Thoracic aorta (tissue), 2 donors: ENCODE measurements around the gene LRP6. TPM values are rescaled to one million over a fixed set of nuclear protein-coding genes. Genes with fewer than 3 reads are reported as not detected.

Source experiments
- ATAC-seq: fragments of 150-250 bp; one replicate; pipeline ENCODE4 v1.8.0; 2017; ENCODE audit warnings: low read depth; ENCODE audit not compliant: insufficient number of reproducible peaks, low FRiP score
- DNase-seq: peaks from one replicate; pipeline ENCODE4 v3.0.0-alpha.2; 2020; ENCODE audit warnings: low spot score
- H3K27ac ChIP-seq, 2 donors: fragments of 200-600 bp; sonication (generic); 1 replicate in 1 of 2; 2 replicates in 1 of 2; pipeline ENCODE4 v1.5.1; 2016; ENCODE audit warnings: mild to moderate bottlenecking in 2 of 2, moderate library complexity in 2 of 2
- H3K27me3 ChIP-seq: fragments of 200-600 bp; sonication (generic); replicated peaks from 2 replicates; pipeline ENCODE4 v1.6.0; 2016; ENCODE audit warnings: mild to moderate bottlenecking; ENCODE audit not compliant: insufficient read depth
- H3K36me3 ChIP-seq: fragments of 200-600 bp; sonication (generic); one replicate; pipeline ENCODE4 v1.5.1; 2016
- H3K4me1 ChIP-seq, 2 donors: fragments of 200-600 bp; sonication (generic); 1 replicate in 1 of 2; 2 replicates in 1 of 2; pipeline versions ENCODE4 v1.5.1 to v1.6.0; 2016; ENCODE audit warnings: low read depth in 2 of 2, mild to moderate bottlenecking in 1 of 2; ENCODE audit not compliant: control insufficient read depth in 1 of 2
- H3K4me3 ChIP-seq: fragments of 200-600 bp; sonication (generic); 2 replicates; pipeline ENCODE4 v1.5.1; 2016; ENCODE audit warnings: mild to moderate bottlenecking
- H3K9me3 ChIP-seq: fragments of 200-600 bp; sonication (generic); 2 replicates; pipeline ENCODE4 v1.5.1; 2016
- CTCF ChIP-seq: fragments of 200-600 bp; sonication (generic); IDR thresholded peaks from one replicate; pipeline ENCODE4 v1.5.1; 2019; ENCODE audit warnings: antibody characterized with exemption
- total RNA-seq, 2 donors: library from RNA; depleted of rRNA; stranded (reverse); fragments of >200 nt; gene quantifications; one replicate each; pipeline versions ENCODE4 v1.1.0 to v1.2.3, GENCODE V29; 2016

The LRP6 gene
- total RNA-seq, 2 donors from 2014 or later, result 39.9 to 41.5 TPM

DNA sequence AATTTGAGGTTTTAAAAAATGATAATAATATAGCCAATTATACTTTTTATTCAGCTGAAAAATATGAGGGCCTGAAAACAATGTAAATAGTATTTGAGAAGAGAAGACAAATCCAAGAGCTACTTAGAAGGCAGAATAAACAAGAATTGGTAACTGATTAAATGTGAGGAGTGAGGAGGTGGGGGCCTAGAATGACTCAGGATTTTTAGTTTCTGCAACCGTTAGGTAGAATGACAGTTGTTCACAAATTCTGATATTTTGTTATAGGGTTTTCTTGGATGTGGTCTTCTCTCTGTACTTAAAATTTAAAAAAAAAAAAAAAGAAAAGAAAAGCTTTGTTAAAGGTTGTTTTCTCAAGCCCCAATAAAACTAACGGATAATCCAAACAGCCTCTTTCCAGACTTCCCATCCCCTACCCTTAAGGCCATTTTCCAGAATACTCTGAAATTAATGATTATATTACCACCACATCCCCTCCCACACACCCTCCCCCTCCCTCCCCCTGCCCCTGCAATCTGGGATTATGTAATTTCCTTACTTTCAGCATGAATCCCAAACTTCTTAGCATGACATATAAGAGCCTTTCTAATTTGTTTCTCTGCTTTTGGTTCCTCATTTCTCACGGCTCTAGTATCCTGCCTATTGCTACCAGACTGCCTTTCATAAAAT lies 50.4 kb downstream of the LRP6 start:
- H3K27me3 ChIP-seq, result no peaks in the 10 kb centered on the region
- H3K4me1 ChIP-seq, result peaks cover 12 to 15% of the 10 kb centered on the region in 2 donors
- no peaks in the 10 kb centered on the region for H3K9me3 ChIP-seq
- TF ChIP-seq CTCF, result no peak
- ATAC-seq (no peak), DNase-seq (no peak)
- H3K27ac ChIP-seq, result no peak overlapping the region
- no peaks in the 10 kb centered on the region for H3K36me3 ChIP-seq
- H3K4me3 ChIP-seq, result no peak overlapping the region

DNA sequence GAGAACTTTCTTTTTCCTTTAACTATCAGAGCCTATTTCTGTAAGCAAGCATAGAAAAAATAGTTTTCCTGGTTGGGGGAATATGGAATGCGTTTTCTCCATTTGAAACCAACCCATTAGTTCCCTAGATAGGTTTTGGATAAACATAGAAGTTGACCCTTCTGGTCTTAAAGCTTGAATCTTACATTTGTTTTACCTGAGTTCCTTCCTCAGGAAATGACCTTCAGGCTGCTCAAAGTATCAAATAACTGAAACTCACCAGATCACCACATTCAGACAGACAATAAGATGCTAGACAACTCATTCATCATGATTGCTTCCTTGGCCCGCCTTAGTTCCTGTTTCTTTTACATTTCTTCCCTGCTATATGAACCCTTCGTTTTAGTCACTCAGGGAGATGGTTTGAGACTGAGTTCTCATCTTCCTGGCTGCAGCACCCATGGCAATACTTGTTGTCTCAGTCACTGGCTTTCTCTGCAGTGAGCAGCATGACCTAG lies 52.2 kb downstream of the LRP6 start:
- Histone ChIP-seq H3K27ac (no peak overlapping the region), H3K36me3 (no peaks in the 10 kb centered on the region), H3K9me3 (no peaks in the 10 kb centered on the region), H3K27me3 (no peaks in the 10 kb centered on the region), H3K4me3 (no peak overlapping the region), H3K4me1 (peaks cover 6 to 10% of the 10 kb centered on the region in 2 donors)
- DNase-seq (no peak), ATAC-seq (no peak)
- no peak for TF ChIP-seq CTCF

- DNase-seq (no peak), ATAC-seq (no peak)
- Histone ChIP-seq H3K9me3 (no peaks in the 10 kb centered on the region), H3K27me3 (no peaks in the 10 kb centered on the region), H3K27ac (no peak overlapping the region), H3K4me3 (no peak overlapping the region), H3K4me1 (peaks cover 6 to 10% of the 10 kb centered on the region in 2 donors), H3K36me3 (no peaks in the 10 kb centered on the region)
- no peak for TF ChIP-seq CTCF
These were observed 52.6 kb downstream of the LRP6 start for GRCh38 chr12:12214201-12214600.

DNA sequence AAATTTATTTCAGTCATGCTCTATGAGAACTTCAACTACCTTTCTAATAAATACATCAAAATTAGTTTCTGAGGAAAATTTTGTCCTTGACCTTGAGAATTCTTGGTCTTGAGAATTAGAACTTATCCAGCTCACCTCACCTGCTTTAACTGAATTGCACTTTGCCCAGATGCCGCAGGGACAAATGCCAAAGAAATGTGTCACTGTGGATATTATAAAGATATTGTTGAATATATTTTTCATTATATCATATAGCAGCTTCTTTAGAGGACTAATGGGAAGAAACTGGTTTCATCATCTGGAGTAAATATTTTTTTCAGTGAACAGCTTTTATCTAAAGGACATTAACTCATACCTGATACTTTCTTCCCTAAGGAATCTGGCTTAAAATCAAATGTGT lies 54.1 kb downstream of the LRP6 start:
- Histone ChIP-seq H3K27me3 (no peaks in the 10 kb centered on the region), H3K4me3 (no peak overlapping the region), H3K36me3 (no peaks in the 10 kb centered on the region), H3K9me3 (no peaks in the 10 kb centered on the region), H3K4me1 (peaks cover 6 to 10% of the 10 kb centered on the region in 2 donors), H3K27ac (no peak overlapping the region)
- TF ChIP-seq CTCF, result no peak
- ATAC-seq (no peak), DNase-seq (no peak)

- Histone ChIP-seq H3K9me3 (no peaks in the 10 kb centered on the region), H3K27me3 (no peaks in the 10 kb centered on the region), H3K4me3 (no peak overlapping the region), H3K4me1 (no peaks in the 10 kb centered on the region), H3K27ac (no peak overlapping the region), H3K36me3 (no peaks in the 10 kb centered on the region)
- DNase-seq, result no peak
- no peak for TF ChIP-seq CTCF
- ATAC-seq, result no peak
These were observed 55.9 kb downstream of the LRP6 start for GRCh38 chr12:12210983-12211382.
